22Rv1 (cell line): ENCODE measurements around the gene ZNF606.

ENCODE experiments used
- H3K27ac ChIP-seq: fragments of 450-650 bp; 2 replicates; pipeline ENCODE4 v1.5.1; 2017
- CTCF ChIP-seq: fragments of 450-650 bp; IDR thresholded peaks from 2 replicates; pipeline ENCODE4 v1.5.1; 2017; ENCODE audit warnings: mild to moderate bottlenecking
- ZFX ChIP-seq: fragments of 450-650 bp; IDR thresholded peaks from 2 replicates; pipeline ENCODE4 v1.6.1; 2017; ENCODE audit warnings: antibody characterized with exemption, borderline replicate concordance

ZNF606 gene

GRCh38 chr19:57947419-57948134 is 55.0 kb downstream of the ZNF606 start, which contains the start of gene ZNF256:
Gene ZNF256, minus strand, starts transcription at chr19:57947706. Its CDS starts 232 bp downstream, at chr19:57947474.
- H3K27ac ChIP-seq: peak within 1 kb of the TSS; percentile 74
- peak; percentile 81 for TF ChIP-seq CTCF
- TF ChIP-seq ZFX: no peak

- H3K27ac ChIP-seq: peak overlapping the region; percentile 74
- TF ChIP-seq CTCF (no peak), ZFX (no peak)
Observed at GRCh38 chr19:57947088-57947418, 55.6 kb downstream of the ZNF606 start.

GRCh38 chr19:57946316-57946715 is 56.3 kb downstream of the ZNF606 start:
- no peak for TF ChIP-seq CTCF
- no peak for TF ChIP-seq ZFX
- no peak overlapping the region; the same call in 1 of the 2 replicates for H3K27ac ChIP-seq

- H3K27ac ChIP-seq: no peak overlapping the region
- TF ChIP-seq CTCF (no peak), ZFX (no peak)
Observed at GRCh38 chr19:57941593-57941992, 61.0 kb downstream of the ZNF606 start.

GRCh38 chr19:57935731-57936130 is 66.9 kb downstream of the ZNF606 start:
- H3K27ac ChIP-seq: no peak overlapping the region
- TF ChIP-seq CTCF (no peak), ZFX (no peak)

GRCh38 chr19:57934820-57935665 is 67.6 kb downstream of the ZNF606 start, which contains the start of gene ZNF418:
Gene ZNF418, minus strand, starts transcription at chr19:57935402. Its CDS starts 1,580 bp downstream, at chr19:57933822.
- TF ChIP-seq CTCF: no peak
- no peak for TF ChIP-seq ZFX
- peak within 1 kb of the TSS; percentile 66 for H3K27ac ChIP-seq

GRCh38 chr19:57927587-57927986 is 75.0 kb downstream of the ZNF606 start:
- TF ChIP-seq ZFX: no peak
- TF ChIP-seq CTCF: no peak
- H3K27ac ChIP-seq: no peak overlapping the region
